ENCODE data around the gene IREB2. TPM values are rescaled to one million over a fixed set of nuclear protein-coding genes. Genes with fewer than 3 reads are reported as not detected.
A peak's percentile ranks its signal among the peaks of the same experiment; 100 is the strongest.

Gene IREB2, protein sequence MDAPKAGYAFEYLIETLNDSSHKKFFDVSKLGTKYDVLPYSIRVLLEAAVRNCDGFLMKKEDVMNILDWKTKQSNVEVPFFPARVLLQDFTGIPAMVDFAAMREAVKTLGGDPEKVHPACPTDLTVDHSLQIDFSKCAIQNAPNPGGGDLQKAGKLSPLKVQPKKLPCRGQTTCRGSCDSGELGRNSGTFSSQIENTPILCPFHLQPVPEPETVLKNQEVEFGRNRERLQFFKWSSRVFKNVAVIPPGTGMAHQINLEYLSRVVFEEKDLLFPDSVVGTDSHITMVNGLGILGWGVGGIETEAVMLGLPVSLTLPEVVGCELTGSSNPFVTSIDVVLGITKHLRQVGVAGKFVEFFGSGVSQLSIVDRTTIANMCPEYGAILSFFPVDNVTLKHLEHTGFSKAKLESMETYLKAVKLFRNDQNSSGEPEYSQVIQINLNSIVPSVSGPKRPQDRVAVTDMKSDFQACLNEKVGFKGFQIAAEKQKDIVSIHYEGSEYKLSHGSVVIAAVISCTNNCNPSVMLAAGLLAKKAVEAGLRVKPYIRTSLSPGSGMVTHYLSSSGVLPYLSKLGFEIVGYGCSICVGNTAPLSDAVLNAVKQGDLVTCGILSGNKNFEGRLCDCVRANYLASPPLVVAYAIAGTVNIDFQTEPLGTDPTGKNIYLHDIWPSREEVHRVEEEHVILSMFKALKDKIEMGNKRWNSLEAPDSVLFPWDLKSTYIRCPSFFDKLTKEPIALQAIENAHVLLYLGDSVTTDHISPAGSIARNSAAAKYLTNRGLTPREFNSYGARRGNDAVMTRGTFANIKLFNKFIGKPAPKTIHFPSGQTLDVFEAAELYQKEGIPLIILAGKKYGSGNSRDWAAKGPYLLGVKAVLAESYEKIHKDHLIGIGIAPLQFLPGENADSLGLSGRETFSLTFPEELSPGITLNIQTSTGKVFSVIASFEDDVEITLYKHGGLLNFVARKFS
- 10 to 100 TPM; 16.5 to 35.6 TPM for total RNA-seq

DNA sequence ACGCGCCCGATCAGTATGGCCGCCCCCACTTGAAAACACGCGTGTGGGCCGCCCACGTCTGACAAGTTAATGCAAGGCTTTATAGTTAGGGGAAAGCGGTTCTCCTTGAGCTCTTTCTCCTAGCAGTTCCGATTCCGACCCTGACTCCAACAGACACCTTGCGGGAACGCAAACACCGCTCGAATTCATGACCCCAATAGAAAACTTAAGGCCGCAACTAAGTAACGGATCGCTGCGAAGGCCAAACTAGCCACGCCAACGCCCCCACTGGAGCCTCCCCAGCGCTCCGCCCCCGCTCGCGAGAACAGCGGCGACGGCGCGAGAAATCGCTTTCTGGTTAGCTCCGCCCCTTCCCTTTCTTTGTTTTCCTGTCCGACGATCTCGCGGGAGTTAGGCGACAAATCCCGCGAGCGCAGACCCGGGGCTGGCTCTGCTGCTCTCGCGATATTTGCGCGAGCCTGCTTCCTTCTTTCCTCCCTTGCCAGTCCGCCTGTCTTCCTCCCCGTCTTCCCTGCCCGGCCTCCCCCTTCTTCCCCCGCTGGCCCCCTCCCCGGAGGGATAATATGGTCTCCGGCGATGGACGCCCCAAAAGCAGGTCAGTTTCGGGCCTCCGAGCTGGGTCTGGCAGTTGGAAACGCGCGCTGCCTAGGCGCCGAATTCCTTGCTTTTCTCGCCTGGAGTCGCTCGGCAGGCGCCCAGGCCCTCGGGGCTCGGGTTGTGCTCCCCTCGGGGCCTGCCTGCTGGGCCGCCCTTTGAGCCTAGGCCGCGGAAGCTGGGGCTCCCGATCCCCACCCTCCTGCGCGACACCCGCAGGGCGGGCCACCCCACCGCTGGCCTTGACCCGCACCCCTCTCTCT is at the start of gene IREB2:
TSS of gene IREB2 (plus strand) at position 455 of the 857 bp plus-strand sequence. CDS start at position 577, 122 bp downstream.
- Histone ChIP-seq H3K4me1 (ENCODE audit: control insufficient read depth in 1 of 2, low read depth in 2 of 2) (peaks cover 21 to 45% of the 10 kb centered on the region in 2 donors), H3K36me3 (peaks cover 6% of the 10 kb centered on the region), H3K27me3 (replicated peaks; ENCODE audit: insufficient read depth) (no peaks in the 10 kb centered on the region), H3K9me3 (no peaks in the 10 kb centered on the region), H3K27ac (peak within 1 kb of the TSS; percentile 95 to 96), H3K4me3 (peak within 1 kb of the TSS; percentile 93)
- TF ChIP-seq, protein P1, sequence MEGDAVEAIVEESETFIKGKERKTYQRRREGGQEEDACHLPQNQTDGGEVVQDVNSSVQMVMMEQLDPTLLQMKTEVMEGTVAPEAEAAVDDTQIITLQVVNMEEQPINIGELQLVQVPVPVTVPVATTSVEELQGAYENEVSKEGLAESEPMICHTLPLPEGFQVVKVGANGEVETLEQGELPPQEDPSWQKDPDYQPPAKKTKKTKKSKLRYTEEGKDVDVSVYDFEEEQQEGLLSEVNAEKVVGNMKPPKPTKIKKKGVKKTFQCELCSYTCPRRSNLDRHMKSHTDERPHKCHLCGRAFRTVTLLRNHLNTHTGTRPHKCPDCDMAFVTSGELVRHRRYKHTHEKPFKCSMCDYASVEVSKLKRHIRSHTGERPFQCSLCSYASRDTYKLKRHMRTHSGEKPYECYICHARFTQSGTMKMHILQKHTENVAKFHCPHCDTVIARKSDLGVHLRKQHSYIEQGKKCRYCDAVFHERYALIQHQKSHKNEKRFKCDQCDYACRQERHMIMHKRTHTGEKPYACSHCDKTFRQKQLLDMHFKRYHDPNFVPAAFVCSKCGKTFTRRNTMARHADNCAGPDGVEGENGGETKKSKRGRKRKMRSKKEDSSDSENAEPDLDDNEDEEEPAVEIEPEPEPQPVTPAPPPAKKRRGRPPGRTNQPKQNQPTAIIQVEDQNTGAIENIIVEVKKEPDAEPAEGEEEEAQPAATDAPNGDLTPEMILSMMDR (IDR thresholded peaks at IDR 0.05), result no peak
- ATAC-seq (ENCODE audit: insufficient number of reproducible peaks, low FRiP score, low read depth), result peak; percentile 98
- DNase-seq (ENCODE audit: low spot score), result peak; percentile 93

DNA sequence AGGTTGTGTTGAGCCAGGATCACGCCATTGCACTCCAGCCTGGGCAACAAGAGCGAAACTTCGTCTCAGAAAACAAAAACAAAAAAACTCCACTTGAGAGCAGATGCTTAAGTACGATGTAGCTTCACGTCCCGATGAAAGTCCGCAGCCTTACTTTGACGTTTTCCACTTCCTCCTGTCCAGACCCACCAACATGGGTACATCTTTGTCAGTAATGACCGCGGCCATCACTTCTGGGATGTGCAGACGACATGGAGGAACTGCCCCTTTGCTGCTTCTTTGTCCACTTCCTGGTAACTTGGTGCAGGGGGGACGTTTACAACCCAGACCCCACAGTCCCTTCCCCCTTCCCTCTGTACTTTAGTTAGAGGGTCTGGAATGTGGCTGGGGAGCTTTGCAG is 49.2 kb upstream of the IREB2 start:
- TF ChIP-seq, protein P1 (IDR thresholded peaks at IDR 0.05), result no peak
- Histone ChIP-seq H3K4me1 (ENCODE audit: control insufficient read depth in 1 of 2, low read depth in 2 of 2) (no peaks in the 10 kb centered on the region), H3K27ac (no peak overlapping the region), H3K36me3 (no peaks in the 10 kb centered on the region), H3K9me3 (no peaks in the 10 kb centered on the region), H3K27me3 (replicated peaks; ENCODE audit: insufficient read depth) (no peaks in the 10 kb centered on the region), H3K4me3 (no peak overlapping the region)
- ATAC-seq (ENCODE audit: insufficient number of reproducible peaks, low FRiP score, low read depth), result no peak
- DNase-seq (ENCODE audit: low spot score), result no peak

DNA sequence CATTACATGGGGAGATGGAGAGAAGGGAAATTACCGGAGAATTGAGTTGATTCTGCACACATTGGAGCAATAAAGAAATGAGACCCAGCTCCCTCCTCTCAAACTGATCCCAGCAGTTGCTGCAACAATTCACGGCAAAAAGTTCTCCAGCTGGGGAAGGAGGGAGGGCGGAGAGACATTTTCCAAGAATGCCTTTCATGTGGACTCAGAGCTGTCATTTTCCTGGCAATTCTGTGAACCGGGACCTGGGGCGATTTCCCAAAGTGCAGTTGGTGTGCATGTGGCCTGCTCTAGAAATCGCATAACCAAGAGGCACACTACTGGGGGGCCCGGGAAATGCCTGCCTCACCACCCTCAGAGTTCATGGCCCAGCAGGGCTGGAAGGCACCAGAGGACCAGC is 48.7 kb upstream of the IREB2 start:
- H3K4me3 ChIP-seq, result no peak overlapping the region
- H3K9me3 ChIP-seq, result no peaks in the 10 kb centered on the region
- DNase-seq (ENCODE audit: low spot score) (no peak), ATAC-seq (ENCODE audit: insufficient number of reproducible peaks, low FRiP score, low read depth) (no peak)
- no peak overlapping the region for H3K27ac ChIP-seq
- no peaks in the 10 kb centered on the region for H3K36me3 ChIP-seq
- H3K27me3 ChIP-seq (replicated peaks; ENCODE audit: insufficient read depth), result no peaks in the 10 kb centered on the region
- H3K4me1 ChIP-seq (ENCODE audit: control insufficient read depth in 1 of 2, low read depth in 2 of 2), result no peaks in the 10 kb centered on the region
- TF ChIP-seq, protein P1 (IDR thresholded peaks at IDR 0.05), result no peak

DNA sequence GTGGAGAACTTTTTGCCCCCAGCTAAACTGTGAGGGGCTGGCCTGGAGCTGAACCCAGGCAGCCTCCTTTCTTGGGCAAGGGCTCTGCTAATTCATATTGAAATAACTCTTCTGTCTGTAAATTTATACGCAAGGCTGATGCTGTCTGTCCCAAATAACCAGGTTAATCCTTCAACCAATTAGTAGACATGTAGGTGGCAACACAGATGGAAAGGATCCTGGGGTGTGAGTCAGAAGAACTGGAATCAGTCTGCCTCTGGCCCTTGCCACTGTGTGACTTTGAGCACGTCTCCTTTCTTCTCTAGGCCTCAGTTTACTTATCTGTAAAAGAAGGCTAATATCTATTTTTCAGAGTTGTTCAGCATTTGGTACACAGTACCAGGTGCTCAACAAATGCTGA is 48.3 kb upstream of the IREB2 start:
- TF ChIP-seq, protein P1 (IDR thresholded peaks at IDR 0.05), result no peak
- Histone ChIP-seq H3K4me3 (no peak overlapping the region), H3K4me1 (ENCODE audit: control insufficient read depth in 1 of 2, low read depth in 2 of 2) (no peaks in the 10 kb centered on the region), H3K9me3 (no peaks in the 10 kb centered on the region), H3K27ac (no peak overlapping the region), H3K36me3 (no peaks in the 10 kb centered on the region), H3K27me3 (replicated peaks; ENCODE audit: insufficient read depth) (no peaks in the 10 kb centered on the region)
- ATAC-seq (ENCODE audit: insufficient number of reproducible peaks, low FRiP score, low read depth) (no peak), DNase-seq (ENCODE audit: low spot score) (no peak)

Data from thoracic aorta (tissue), 2 donors.